Measurements from ENCODE around the gene KRT81. TPM values are rescaled to one million over a fixed set of nuclear protein-coding genes. Genes with fewer than 3 reads are reported as not detected.

The KRT81 gene
- total RNA-seq, 2 donors from 2014 or later, result 0.77 TPM; not detected in 1

- Histone ChIP-seq H3K9ac (ENCODE audit: low read depth in 2 of 2, low read length in 2 of 2) (no peak overlapping the region), H3K27ac (no peak overlapping the region), H3K27me3 (peaks cover 3% of the 10 kb centered on the region), H3K4me1 (no peaks in the 10 kb centered on the region), H3K4me3 (no peak overlapping the region), H3K36me3 (no peaks in the 10 kb centered on the region), H3K9me3 (no peaks in the 10 kb centered on the region)
- intact Hi-C loops (cut with DNase I), result no loop called here
- DNase-seq, result no peak
- TF ChIP-seq CTCF (IDR thresholded peaks at IDR 0.05), result no peak
These were observed 27.8 kb upstream of the KRT81 start for GRCh38 chr12:52319097-52319496.

- no peak for DNase-seq
- Histone ChIP-seq H3K27me3 (peaks cover 3% of the 10 kb centered on the region), H3K27ac (no peak overlapping the region), H3K9ac (ENCODE audit: low read depth in 2 of 2, low read length in 2 of 2) (no peak overlapping the region), H3K36me3 (no peaks in the 10 kb centered on the region), H3K9me3 (no peaks in the 10 kb centered on the region), H3K4me1 (no peaks in the 10 kb centered on the region), H3K4me3 (no peak overlapping the region)
- intact Hi-C loops (cut with DNase I), result no loop called here
- no peak for TF ChIP-seq CTCF (IDR thresholded peaks at IDR 0.05)
These were observed 27.1 kb upstream of the KRT81 start for GRCh38 chr12:52318241-52318990.

GRCh38 chr12:52317468-52318052 is 26.2 kb upstream of the KRT81 start:
- no peak overlapping the region for H3K4me3 ChIP-seq
- no peaks in the 10 kb centered on the region for H3K9me3 ChIP-seq
- no peak for TF ChIP-seq CTCF (IDR thresholded peaks at IDR 0.05)
- no peak overlapping the region for H3K27ac ChIP-seq
- H3K4me1 ChIP-seq, result no peaks in the 10 kb centered on the region
- no peak overlapping the region for H3K9ac ChIP-seq (ENCODE audit: low read depth in 2 of 2, low read length in 2 of 2)
- no peak for DNase-seq
- no peaks in the 10 kb centered on the region for H3K36me3 ChIP-seq
- peaks cover 3% of the 10 kb centered on the region for H3K27me3 ChIP-seq
- intact Hi-C loops (cut with DNase I), result no loop called here

- H3K27me3 ChIP-seq, result peaks cover 3% of the 10 kb centered on the region
These were observed 25.4 kb upstream of the KRT81 start for GRCh38 chr12:52316701-52317100.

GRCh38 chr12:52316290-52316689 is 25.0 kb upstream of the KRT81 start:
- no peaks in the 10 kb centered on the region for H3K9me3 ChIP-seq
- no peak for TF ChIP-seq CTCF (IDR thresholded peaks at IDR 0.05)
- DNase-seq, result no peak
- H3K4me3 ChIP-seq, result no peak overlapping the region
- H3K27ac ChIP-seq, result no peak overlapping the region
- H3K36me3 ChIP-seq, result no peaks in the 10 kb centered on the region
- intact Hi-C loops (cut with DNase I), result no loop called here
- no peak overlapping the region for H3K9ac ChIP-seq (ENCODE audit: low read depth in 2 of 2, low read length in 2 of 2)
- no peaks in the 10 kb centered on the region for H3K4me1 ChIP-seq
- peaks cover 3% of the 10 kb centered on the region for H3K27me3 ChIP-seq

More at GRCh38 chr12:52316701-52317100, 25.4 kb upstream of the KRT81 start:
- DNase-seq, result no peak
- Histone ChIP-seq H3K27ac (no peak overlapping the region), H3K4me1 (no peaks in the 10 kb centered on the region), H3K4me3 (no peak overlapping the region), H3K9me3 (no peaks in the 10 kb centered on the region), H3K36me3 (no peaks in the 10 kb centered on the region), H3K9ac (ENCODE audit: low read depth in 2 of 2, low read length in 2 of 2) (no peak overlapping the region)
- TF ChIP-seq CTCF (IDR thresholded peaks at IDR 0.05), result no peak
- intact Hi-C loops (cut with DNase I), result no loop called here

All from colonic mucosa (tissue), 4 donors.